AG09319 (cell line): ENCODE data around the gene MRTFA.

ENCODE experiments used
- DNase-seq: peaks from one replicate; pipeline ENCODE4 v3.0.0-alpha.2; 2010; ENCODE audit warnings: low read depth; ENCODE audit errors: extremely low read depth
- CTCF ChIP-seq: IDR thresholded peaks from 2 replicates; pipeline ENCODE4 v1.5.1; 2011; ENCODE audit warnings: low read depth, mild to moderate bottlenecking, inconsistent platforms, low read length, moderate library complexity

The MRTFA gene

GRCh38 chr22:40426594-40427333, 209.8 kb downstream of the MRTFA start:
- TF ChIP-seq CTCF = no peak
- DNase-seq = no peak

DNA sequence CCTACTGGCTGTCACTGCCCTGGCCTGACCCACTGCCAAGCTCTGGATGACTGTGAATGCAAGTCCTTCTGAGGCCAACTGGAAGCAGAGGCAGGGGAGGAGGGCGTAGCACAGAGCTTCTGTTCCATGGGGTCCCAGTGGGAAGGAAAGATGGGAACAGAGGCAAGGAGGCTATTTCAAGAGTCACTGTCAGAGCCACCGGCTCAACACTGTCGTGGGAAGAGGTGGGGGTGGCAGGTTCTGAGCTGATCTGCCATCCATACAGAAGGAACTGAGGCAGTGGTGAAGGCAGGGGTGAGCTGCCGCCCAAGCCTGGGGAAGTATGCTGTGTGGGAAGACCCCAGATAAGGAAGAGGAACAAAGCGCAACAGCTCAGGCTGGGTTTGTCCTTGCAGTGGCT, 211.4 kb downstream of the MRTFA start:
- no peak for DNase-seq
- no peak for TF ChIP-seq CTCF

DNA sequence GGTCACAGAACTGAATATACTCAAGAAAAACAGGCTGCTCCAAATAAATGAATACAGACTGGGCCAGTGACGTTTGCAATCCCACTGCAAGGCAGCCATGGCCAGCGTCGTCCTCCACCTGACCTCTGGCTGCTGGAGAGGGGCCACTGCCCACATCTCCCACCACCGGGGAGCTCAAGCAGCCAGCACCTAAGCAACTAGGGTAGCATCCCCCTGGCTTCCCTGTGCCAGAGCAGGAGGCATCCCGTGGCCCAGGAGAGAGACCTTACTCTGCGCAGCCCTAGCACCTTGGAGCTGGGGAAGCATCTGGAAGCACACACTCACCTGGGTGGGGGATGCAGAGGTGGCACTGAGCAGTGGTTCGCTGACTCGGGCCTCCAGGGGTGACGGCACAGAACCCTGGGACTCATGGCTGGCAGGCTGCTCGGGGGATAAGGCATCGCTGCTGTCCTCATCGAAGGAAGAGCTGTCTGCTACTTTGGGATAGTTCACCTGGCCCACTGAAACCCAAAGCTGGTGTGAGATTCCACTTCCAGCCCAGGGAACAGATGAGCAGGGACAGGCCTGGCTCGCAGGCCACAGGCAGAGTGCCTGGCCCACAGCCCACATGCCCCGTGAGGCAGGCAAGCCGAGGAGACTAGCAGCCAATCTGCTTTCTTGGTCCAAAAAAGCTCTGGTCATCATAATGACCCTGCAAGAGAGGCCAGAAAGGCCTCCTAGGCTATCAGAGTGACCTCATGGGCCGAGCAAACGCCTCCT, 212.5 kb downstream of the MRTFA start:
- no peak for TF ChIP-seq CTCF
- DNase-seq = no peak

- no peak for DNase-seq
- no peak for TF ChIP-seq CTCF
These were observed 213.2 kb downstream of the MRTFA start for GRCh38 chr22:40423310-40423688.

GRCh38 chr22:40422558-40423309, 213.8 kb downstream of the MRTFA start:
- TF ChIP-seq CTCF = no peak
- no peak for DNase-seq

GRCh38 chr22:40421941-40422340, 214.6 kb downstream of the MRTFA start:
- no peak for TF ChIP-seq CTCF
- no peak for DNase-seq

GRCh38 chr22:40421082-40421350, 215.5 kb downstream of the MRTFA start:
- no peak for DNase-seq
- no peak for TF ChIP-seq CTCF
